PC-9 (cell line): ENCODE results near the gene NUBP2. TPM values are rescaled to one million over a fixed set of nuclear protein-coding genes. Genes with fewer than 3 reads are reported as not detected.

ENCODE experiments used
- BruUV-seq: library from RNA; stranded (reverse); fragments of 400-500 nt; replicated peaks from 2 replicates; lab custom pipeline; 2021; lab: Mats Ljungman, UMichigan
- CTCF ChIA-PET: fragments of 300-600 bp; sonication (Branson Sonifier 250); formaldehyde crosslinking; loops from one replicate; lab custom pipeline; 2022; ENCODE audit warnings: antibody characterized with exemption; lab: Charles Lee
- POLR2A ChIA-PET: fragments of 300-600 bp; sonication (Branson Sonifier 250); formaldehyde crosslinking; loops from one replicate; lab custom pipeline; 2022; ENCODE audit warnings: antibody characterized with exemption; ENCODE audit not compliant: unreplicated experiment; lab: Charles Lee
- DNase-seq, 2 experiments: peaks; one replicate each; pipeline versions ENCODE4 v3.0.0 to v3.0.0-alpha.2; 2015 to 2022; ENCODE audit warnings: mixed read lengths in 1 of 2
- H2AFZ ChIP-seq: fragments of 200-600 bp; sonication (generic); 2 replicates; pipeline ENCODE4 v1.8.1; 2017; ENCODE audit warnings: antibody characterized with exemption
- H3F3A ChIP-seq: fragments of 200-600 bp; sonication (generic); 2 replicates; pipeline ENCODE4 v1.8.1; 2017; ENCODE audit warnings: antibody characterized with exemption, mild to moderate bottlenecking, low read depth; ENCODE audit not compliant: insufficient read depth
- H3K27ac ChIP-seq: fragments of 200-600 bp; sonication (generic); 2 replicates; pipeline ENCODE4 v1.6.1; 2016; ENCODE audit warnings: mixed run types
- H3K27me3 ChIP-seq: fragments of 200-600 bp; sonication (generic); 2 replicates; pipeline ENCODE4 v1.6.1; 2016; ENCODE audit warnings: low read depth, mixed run types; ENCODE audit not compliant: insufficient read depth
- H3K36me3 ChIP-seq: fragments of 200-600 bp; sonication (generic); 2 replicates; pipeline ENCODE4 v1.6.1; 2016; ENCODE audit warnings: low read depth, mixed run types
- H3K4me1 ChIP-seq: fragments of 200-600 bp; sonication (generic); replicated peaks from 2 replicates; pipeline ENCODE4 v1.6.1; 2016; ENCODE audit warnings: mixed run types; ENCODE audit not compliant: insufficient read depth
- H3K4me2 ChIP-seq: fragments of 200-600 bp; sonication (generic); 2 replicates; pipeline ENCODE4 v1.6.1; 2017; ENCODE audit warnings: mixed run types
- H3K4me3 ChIP-seq: fragments of 200-600 bp; sonication (generic); 2 replicates; pipeline ENCODE4 v1.6.1; 2016; ENCODE audit warnings: mixed run types
- H3K79me2 ChIP-seq: fragments of 200-600 bp; sonication (generic); 2 replicates; pipeline ENCODE4 v1.6.1; 2017; ENCODE audit warnings: low read depth, mixed run types
- H3K9me2 ChIP-seq: fragments of 200-600 bp; sonication (generic); 2 replicates; pipeline ENCODE4 v1.8.1; 2017; ENCODE audit warnings: mild to moderate bottlenecking; ENCODE audit not compliant: insufficient read depth
- H3K9me3 ChIP-seq: fragments of 200-600 bp; sonication (generic); 2 replicates; pipeline ENCODE4 v1.8.1; 2016; ENCODE audit warnings: low read depth; ENCODE audit not compliant: insufficient read depth
- H4K20me1 ChIP-seq: fragments of 200-600 bp; sonication (generic); 2 replicates; pipeline ENCODE4 v1.8.1; 2017; ENCODE audit not compliant: insufficient read depth
- EZH2 ChIP-seq: fragments of 200-600 bp; sonication (generic); IDR thresholded peaks from 2 replicates; pipeline ENCODE4 v1.8.0; 2017; ENCODE audit warnings: antibody characterized with exemption, low read depth
- intact Hi-C: fragments of 100-400 bp; cut with micrococcal nuclease; formaldehyde crosslinking; loops from one replicate; pipeline ENCODE4 v1.10.0; 2022; ENCODE audit not compliant: unreplicated experiment
- total RNA-seq: library from RNA; stranded (reverse); gene quantifications from 2 replicates; pipeline ENCODE4 v1.2.3, GENCODE V29; 2021
- TF ChIP-seq, protein P1 (sequence below): fragments of 200-600 bp; sonication (generic); conservative IDR thresholded peaks from 2 replicates; pipeline ENCODE4 v1.6.1; 2017; ENCODE audit warnings: mixed run types, antibody characterized with exemption, mild to moderate bottlenecking, moderate library complexity

Gene NUBP2
- total RNA-seq, 1 experiment from 2014 or later = 80.0 TPM

DNA sequence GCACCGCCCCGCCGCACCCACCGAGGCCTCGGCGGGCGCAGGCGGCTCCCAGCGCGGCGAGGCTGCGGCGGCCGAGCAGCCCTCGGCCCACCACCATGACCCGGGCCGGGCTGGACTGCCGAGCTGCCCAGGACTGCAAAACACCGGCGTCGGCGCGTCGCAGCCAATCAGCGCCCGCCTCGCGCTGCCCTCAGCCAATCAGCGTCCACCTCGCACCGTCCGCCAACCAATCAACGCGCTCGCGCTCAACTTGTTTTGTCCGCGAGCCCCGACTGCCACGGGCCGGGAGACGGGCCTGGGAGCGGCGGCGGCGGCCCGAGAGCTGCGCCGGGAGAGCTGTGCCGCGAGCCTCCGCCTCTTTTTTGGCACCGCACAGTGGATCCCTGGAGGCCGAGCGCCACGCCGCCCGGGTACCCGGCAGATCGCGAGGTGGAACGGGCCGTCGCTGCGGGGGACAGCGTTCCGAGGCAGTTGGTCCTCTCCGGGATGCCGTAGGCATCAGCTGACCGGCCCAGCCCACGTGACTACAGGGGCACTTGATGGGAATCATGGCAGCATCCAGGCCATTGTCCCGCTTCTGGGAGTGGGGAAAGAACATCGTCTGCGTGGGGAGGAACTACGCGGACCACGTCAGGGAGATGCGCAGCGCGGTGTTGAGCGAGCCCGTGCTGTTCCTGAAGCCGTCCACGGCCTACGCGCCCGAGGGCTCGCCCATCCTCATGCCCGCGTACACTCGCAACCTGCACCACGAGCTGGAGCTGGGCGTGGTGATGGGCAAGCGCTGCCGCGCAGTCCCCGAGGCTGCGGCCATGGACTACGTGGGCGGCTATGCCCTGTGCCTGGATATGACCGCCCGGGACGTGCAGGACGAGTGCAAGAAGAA lies 44.2 kb downstream of the NUBP2 start, which contains the start of the genes FAHD1 and HAGH:
TSS of gene FAHD1 (plus strand) at position 516 of the 883 bp plus-strand sequence. CDS start at position 549, 33 bp downstream.
TSS of gene HAGH (minus strand) at position 135 of the 883 bp plus-strand sequence. CDS start at position 97, 38 bp downstream.
- TF ChIP-seq, protein P1, sequence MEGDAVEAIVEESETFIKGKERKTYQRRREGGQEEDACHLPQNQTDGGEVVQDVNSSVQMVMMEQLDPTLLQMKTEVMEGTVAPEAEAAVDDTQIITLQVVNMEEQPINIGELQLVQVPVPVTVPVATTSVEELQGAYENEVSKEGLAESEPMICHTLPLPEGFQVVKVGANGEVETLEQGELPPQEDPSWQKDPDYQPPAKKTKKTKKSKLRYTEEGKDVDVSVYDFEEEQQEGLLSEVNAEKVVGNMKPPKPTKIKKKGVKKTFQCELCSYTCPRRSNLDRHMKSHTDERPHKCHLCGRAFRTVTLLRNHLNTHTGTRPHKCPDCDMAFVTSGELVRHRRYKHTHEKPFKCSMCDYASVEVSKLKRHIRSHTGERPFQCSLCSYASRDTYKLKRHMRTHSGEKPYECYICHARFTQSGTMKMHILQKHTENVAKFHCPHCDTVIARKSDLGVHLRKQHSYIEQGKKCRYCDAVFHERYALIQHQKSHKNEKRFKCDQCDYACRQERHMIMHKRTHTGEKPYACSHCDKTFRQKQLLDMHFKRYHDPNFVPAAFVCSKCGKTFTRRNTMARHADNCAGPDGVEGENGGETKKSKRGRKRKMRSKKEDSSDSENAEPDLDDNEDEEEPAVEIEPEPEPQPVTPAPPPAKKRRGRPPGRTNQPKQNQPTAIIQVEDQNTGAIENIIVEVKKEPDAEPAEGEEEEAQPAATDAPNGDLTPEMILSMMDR = no peak
- no peak for TF ChIP-seq EZH2
- H2AFZ ChIP-seq = peak within 1 kb of the TSS; percentile 89
- no peaks in the 10 kb centered on the region for H3K9me2 ChIP-seq
- peak within 1 kb of the TSS; percentile 74 for H3K4me3 ChIP-seq
- H3K79me2 ChIP-seq = peaks cover 41% of the 10 kb centered on the region
- peaks cover 28% of the 10 kb centered on the region for H3K4me1 ChIP-seq
- no peaks in the 10 kb centered on the region for H3K9me3 ChIP-seq
- DNase-seq = peak; percentile 80 to 96
- intact Hi-C loops = no loop called here
- ChIA-PET POLR2A (interaction anchor here (0.6 to 0.7 kb wide), 4 partner anchors 97 to 495 kb away, joined by 3 to 19 read pairs (median 4); no protein-coding TSS in a partner anchor), CTCF (interaction anchor here (0.5 to 0.6 kb wide), 3 partner anchors 103 to 409 kb away, joined by 3 read pairs; no protein-coding TSS in a partner anchor)
- BruUV-seq = no TSS peak
- peaks cover 30% of the 10 kb centered on the region; the same call in 1 of the 2 replicates for H3F3A ChIP-seq
- H4K20me1 ChIP-seq = peaks cover 18% of the 10 kb centered on the region; the same call in 1 of the 2 replicates
- no peaks in the 10 kb centered on the region for H3K27me3 ChIP-seq
- H3K36me3 ChIP-seq = no peaks in the 10 kb centered on the region
- H3K27ac ChIP-seq = 0 out of 2 replicates have a peak within 1 kb of the TSS, but pooled peaks have one; percentile 5
- peak within 1 kb of the TSS; percentile 94 for H3K4me2 ChIP-seq

DNA sequence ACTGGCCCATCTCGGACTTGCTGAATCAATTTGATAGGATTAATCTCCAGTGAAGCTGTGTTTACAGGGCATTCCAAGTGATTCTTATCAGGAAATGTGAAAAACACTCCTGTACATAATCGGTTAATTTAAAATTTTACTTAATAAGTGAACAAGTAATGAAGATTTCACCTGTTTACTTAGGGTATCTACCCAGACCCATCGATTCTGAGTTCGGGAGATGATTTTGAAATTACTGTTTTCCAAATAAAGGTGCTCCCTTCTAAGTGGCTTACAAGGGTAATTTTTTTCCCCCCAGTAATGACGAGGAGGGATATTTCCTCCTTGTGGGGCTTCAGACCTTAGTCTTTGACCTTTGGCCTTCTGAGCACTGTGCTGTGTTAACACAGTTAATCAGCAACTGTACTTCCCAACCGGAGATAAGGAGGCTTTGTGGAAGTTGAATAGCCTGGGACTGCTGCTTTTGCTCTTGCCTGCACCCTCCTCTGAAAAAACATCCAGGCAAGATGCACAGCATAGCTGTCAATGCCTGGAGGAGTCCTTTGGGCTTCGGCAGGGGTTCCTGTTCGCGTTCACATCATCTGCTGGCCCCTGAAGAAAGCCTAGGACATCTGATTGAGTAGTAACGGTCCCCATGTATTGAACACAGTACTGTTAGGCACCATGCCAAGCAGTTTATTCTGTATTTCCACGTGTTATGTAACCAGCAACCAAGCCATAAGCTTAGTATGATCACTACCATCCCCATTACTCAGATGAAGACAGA lies 46.1 kb downstream of the NUBP2 start:
- intact Hi-C loops = no loop called here
- Histone ChIP-seq H4K20me1 (peaks cover 18% of the 10 kb centered on the region; the same call in 1 of the 2 replicates), H2AFZ (peak overlapping the region; percentile 52; the same call in 1 of the 2 replicates), H3K27me3 (no peaks in the 10 kb centered on the region), H3F3A (peaks cover 30% of the 10 kb centered on the region; the same call in 1 of the 2 replicates), H3K9me3 (no peaks in the 10 kb centered on the region), H3K36me3 (no peaks in the 10 kb centered on the region), H3K79me2 (peaks cover 41% of the 10 kb centered on the region), H3K9me2 (no peaks in the 10 kb centered on the region), H3K4me2 (peak overlapping the region; percentile 86), H3K27ac (no peak overlapping the region), H3K4me1 (peaks cover 28% of the 10 kb centered on the region), H3K4me3 (peak overlapping the region; percentile 74)
- TF ChIP-seq, protein P1 = no peak
- no peak for TF ChIP-seq EZH2
- ChIA-PET POLR2A (interaction anchor here (0.6 kb wide), 1 partner anchor 136 kb away, joined by 23 read pairs; the partner anchor contains the start of gene RPS2), CTCF (interaction anchor here (0.6 kb wide), 1 partner anchor 32 kb away, joined by 3 read pairs; no protein-coding TSS in a partner anchor)
- no peak for DNase-seq
- no TSS peak for BruUV-seq
